Putamen (tissue), 1 donor: Measurements from ENCODE around the gene ZC3H12D.
"Not testable (repeated sequence)": the region's sequence is repeated elsewhere in the genome, so short reads cannot be mapped to it uniquely, and the experiment has no call there.

Source experiments
- DNase-seq: peaks from one replicate; pipeline ENCODE4 v3.0.0-alpha.2; 2016; ENCODE audit warnings: low spot score

The ZC3H12D gene

DNA sequence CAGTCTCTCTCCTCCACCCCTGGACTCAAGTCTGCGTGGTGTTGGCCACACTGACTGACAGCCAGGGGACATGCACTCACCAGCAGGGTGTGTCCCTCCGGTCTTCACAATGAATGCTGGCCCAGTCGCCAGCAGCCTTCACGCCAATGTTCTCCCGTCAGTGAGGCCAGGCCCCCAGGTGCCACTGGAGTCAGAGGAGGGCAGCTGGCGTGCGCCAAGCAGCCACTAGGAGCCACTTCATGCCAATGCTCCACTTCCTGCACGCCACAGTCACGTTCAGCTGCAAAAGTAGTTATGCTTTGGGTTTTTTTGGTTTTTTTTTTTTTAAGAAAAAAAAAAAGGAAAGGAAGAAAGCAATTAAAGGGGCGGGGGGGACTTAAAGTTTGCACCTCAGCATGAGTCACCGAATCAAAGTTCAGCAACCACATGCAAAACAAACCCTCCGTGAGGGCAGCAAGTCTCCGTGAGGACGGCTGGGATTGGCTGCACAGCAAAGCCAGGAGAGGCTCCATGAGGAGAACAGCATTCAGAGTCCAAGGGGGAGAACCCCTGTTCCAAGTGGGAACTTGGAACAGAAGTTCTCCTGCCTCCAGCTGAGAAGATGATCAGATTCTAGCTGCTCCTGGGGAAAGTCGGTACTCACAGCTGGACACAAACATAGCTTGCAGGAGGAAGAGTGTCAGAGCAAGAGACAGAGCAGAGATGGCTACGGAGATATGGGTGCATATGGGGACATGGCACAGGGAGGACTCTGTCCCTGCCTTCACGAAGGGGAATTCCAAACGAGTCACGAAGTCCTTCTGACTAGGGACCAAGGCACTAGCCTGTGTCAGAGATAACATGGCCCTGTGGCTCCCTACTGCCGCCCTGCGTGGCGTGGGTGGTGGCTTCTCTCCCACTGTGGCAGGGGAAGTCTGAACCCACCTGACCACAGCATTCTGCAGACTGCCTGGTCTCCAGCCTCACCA, at the start of gene ZC3H12D:
Gene ZC3H12D, minus strand, starts transcription at position 282 of the 968 bp plus-strand sequence. CDS start 10,471 bp downstream, outside the sequence.
- DNase-seq: no peak

DNA sequence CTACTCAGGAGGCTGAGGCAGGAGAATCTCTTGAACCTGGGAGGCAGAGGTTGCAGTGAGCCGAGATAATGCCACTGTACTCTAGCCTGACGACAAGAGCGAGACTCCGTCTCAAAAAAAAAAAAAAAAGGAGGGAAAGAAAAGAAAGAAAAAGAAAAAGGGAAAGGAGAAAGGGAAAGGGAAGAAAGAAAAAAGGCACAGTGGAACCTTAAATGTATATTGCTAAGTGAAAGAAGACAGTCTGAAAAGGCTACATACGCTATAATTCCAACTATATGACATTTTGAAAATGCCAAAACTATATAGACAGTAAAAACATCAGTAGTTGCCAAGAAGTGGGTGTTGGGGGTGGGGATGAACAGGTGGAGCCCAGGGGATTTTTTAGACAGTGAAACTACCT, 44.8 kb upstream of the ZC3H12D start:
- no peak for DNase-seq

DNA sequence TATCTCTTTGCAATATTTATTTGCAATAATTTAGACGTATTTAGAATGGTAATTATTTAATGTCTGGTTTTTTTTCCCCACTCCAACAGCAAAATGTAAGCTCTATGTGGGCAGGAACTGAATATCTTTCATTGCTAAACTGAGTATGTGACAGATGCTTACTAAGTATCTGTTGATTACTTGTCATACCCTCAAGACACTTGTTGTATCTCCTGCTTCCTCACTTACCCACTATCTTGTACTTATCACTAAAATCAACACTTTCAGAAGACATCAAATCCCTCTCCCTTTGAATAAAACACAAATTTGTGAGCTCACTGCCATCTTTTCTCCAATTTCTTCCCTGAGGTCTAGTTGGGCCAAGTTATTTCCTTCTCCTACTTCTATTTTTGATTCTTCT, 30.7 kb upstream of the ZC3H12D start:
- no peak for DNase-seq

DNA sequence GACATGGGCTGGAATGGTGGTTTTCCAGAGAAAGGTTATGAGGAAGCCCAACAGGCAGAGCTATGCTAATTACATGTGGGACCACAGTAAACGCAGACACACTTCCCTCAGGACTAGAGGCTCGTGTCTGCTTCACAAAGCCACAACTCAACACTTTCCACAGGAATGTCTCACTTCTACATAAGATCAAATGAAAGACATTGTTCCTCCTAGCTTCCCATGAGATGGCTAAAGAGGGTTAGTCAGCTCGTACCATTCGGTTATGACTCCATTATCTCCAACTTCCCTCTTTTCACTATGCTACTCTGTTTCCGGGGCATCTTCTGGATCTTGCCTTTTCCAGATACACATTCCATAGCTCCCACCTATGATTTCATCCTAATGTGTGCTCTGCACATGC, 29.1 kb upstream of the ZC3H12D start:
- DNase-seq: no peak

DNA sequence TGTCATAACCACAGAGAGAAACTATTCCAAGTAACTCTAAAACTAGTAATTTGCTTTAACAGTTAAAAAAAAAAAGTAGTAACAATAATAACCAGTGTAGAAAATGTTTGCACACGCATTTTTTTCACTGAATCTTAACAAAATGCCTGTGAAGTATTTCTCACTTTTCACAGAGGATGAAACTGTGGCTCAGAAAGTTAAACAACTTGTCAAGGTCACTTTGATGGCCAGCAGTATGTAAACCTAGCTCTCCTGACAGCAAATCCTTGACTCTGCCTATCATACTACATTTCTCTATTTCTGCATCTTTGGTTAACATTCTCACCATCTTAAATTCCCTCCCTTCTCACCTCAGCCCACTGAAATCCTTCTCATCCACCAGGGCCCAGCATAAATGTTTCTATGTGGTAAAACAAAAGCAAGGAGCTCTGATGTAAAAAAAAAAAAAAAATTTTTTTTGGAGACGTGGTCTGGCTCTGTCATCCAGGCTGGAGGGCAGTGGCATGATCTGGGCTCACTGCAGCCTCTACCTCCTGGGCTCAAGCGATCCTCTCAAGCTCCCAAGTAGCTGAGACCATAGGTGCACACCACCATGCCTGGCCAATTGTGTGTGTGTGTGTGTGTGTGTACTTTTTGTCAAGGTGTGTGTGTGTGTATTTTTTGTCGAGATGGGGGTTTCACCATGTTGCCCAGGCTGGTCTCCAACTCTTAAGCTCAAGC, 26.1 kb upstream of the ZC3H12D start:
- DNase-seq: no peak

DNA sequence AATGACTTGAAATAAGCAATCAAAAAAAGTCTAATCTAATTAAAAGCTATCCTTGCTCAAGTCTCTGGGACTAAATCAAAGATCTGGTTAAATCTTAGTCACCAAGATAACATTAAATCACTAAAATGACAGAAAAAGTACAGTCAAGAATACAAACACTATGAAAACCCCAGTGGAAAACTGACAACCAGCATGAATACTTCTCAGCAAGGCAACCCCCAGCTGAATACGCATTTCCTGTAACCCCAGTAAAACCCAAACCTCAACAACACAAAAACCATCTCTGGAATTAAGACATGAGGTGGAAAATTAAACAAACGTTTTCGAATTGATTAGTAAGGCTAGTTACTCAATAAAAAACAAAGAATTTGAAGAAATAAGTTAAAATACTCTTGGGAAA, 23.7 kb upstream of the ZC3H12D start:
- DNase-seq: no peak

DNA sequence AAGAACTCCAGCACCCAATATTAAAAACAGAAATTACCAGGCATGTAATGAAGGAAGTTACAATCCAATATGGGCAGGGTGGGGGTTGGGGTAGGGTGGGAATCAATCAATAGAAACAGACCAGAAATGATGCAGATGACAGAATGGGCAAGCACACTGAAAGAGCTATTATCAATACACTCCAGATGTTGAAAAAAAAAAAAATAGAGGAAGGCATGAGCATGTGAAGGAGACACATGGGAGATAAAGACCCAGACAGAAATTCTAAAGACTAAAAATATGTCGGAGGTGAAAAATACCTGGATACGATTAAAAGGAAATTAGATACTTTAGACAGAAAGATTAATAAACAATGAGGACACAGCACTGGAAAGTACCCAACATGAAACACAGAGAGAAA, 19.1 kb upstream of the ZC3H12D start:
- DNase-seq: no peak

DNA sequence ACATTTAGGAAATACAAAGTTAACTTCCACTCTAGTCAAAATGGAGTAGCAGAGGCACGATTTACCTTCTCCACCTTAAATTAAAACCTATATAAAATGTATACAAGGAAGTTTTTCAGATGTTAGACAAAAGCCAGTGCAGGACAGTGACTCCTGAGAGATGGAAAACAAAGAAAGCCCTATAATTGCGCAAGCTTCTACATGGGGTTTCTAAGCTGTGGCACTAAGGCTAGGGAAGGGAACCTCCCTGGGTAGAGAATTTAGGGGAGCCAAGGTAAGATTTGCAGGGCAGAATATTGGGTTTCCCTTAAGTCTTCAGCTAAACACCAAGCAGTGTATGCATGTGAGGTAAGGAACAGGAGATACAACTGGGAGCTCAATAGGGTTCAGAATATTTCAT, 18.5 kb upstream of the ZC3H12D start:
- DNase-seq: no peak

DNA sequence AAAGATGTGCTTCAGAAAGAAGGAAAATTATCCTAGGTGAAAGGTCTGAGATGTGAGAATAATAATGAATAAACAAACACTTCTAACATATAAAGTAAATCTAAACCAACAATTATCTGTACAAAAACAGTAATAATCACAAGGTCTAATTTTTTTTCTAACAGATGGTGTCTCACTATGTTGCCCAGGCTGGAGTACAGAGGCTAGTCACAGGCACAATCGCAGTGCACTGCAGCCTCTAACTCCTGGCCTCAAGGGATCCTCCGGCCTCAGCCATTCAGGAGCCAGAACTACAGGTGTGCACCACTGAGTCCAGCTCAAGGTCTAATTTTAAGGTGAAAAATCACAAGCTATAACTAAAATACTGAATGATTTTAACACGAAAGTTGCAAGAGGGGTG, 17.0 kb upstream of the ZC3H12D start:
- DNase-seq: no peak

DNA sequence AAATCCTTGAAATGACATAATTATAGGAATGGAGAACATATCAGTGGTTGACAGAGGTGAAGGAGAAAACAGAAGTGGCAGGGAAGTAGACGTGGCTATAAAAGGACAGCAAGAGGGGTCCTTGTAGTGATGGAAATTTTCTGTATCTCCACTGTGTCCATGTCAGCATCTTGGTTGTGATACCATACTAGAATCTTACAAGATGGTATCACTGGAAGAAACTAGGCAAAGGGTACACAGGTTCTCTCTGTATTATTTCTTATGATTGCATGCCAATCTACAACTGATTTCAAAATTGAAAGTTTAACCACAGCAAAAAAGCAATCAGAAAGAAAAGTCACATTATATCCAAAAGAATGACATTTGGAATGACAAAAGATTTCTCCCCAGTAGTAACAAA, 16.4 kb upstream of the ZC3H12D start:
- DNase-seq: no peak

DNA sequence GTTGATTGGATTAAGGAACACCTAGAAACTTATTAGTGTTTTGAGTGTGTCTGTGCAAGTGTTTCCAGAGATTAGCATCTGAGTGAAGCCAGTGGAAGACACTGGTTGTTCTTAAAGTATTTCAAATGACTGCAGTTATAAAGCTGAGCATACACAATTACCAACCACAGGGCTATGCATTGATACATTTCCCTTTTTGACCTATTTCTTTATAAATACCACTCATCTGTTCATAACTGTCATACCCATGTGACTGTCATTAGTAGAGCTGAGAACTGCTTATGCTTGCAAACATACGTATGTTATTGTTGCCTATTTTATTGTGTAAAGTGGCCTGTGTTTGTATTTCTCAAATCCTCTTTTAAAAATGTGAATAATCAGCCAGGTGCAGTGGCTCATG, 15.3 kb upstream of the ZC3H12D start:
- no peak for DNase-seq

DNA sequence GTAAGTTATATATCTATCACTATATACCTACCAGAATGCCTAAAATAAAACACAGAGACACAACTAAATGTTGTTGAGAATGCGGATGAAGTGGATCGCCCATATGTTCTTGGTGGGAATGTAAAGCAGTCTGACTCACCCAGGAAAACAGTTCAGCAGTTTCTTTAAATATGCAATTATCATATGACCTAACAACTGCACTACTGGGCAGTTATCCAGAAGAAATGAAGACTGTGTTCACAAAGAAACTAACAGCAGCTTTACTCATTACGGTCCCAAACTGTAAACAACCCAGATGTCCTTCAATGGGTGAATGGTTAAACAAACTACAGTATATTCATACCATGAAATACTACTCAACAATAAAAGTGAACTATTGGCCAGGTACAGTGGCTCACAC, 14.3 kb upstream of the ZC3H12D start:
- DNase-seq: no peak

DNA sequence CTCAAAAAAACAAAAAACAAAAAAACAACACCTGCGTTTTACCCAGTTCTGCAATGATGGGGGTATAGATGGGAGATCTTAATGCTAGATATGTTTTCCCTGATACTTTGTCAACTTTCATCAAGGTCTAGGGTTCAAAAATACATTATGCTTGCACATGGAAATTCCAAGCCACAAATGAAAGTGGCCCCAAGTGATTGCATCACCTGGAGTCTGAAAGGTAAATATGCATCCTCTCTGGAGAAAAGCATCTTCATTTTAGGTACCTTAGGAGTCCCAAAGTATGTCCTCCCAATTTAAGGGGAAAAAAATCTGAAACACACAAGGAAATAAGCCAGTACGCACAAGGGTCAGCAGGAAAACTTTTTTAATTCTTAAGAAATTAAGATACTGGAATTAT, 12.6 kb upstream of the ZC3H12D start:
- DNase-seq: no peak

DNA sequence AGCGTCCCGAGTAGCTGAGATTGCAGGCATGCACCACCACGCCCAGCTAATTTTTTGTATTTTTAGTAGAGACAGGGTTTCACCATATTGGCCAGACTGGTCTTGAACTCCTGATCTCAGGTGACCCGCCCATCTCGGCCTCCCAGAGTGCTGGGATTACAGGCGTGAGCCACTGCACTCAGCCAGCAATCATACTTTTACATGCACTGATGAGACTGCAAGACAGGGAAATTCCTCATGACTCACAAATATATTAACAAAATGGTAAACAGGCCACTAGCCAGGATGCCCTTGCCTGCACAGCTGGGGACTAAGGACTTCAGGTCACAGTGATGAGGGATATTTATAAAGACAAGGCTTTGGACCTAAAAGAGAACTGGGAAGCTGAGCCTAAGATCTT, 11.8 kb upstream of the ZC3H12D start:
- not testable (repeated sequence) for DNase-seq

DNA sequence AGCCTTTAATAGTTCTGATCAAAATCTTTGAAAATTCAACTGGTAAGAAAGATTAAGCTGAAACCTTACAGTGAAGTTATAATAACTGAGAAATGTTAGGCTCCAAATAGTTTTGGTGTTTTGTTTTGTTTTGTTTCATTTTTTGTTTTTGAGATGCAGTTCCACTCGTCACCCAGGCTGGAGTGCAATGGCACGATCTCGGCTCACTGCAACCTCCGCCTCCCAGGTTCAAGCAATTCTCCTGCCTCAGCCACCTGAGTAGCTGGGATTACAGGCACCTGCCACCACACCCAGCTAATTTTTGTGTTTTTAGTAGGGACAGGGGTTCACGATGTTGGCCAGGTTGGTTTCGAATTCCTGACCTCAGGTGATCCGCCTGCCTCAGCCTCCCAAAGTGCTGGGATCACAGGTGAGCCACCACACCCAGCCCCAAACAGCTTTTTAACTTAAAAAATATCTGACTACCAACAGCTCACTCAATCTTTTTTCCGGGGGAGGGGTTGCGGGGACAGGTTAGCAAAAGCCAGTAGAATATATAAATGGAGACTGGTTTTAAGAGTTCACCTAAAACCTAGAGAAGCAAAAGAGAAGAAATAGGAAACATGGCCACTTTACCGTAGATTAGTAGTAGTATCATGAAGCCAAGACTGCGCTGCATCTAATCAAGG, 10.7 kb upstream of the ZC3H12D start:
- DNase-seq: not testable (repeated sequence)

DNA sequence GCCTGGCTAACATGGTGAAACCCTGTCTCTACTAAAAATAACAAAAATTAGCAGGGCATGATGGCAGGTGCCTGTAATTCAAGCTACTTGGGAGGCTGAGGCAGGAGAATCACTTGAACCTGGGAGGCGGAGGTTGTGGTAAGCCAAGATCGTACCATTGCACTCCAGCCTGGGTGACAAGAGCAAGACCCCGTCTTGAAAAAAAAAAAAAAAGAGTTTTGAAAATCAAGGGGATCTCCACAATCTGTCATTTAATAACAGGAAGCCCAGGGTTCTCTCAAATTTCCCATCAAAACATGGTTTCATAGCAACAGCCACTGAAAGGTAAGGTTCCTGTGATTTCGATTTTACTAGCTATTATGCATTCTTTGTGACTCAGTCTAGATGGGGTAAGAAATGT, 10.0 kb upstream of the ZC3H12D start:
- not testable (repeated sequence) for DNase-seq

DNA sequence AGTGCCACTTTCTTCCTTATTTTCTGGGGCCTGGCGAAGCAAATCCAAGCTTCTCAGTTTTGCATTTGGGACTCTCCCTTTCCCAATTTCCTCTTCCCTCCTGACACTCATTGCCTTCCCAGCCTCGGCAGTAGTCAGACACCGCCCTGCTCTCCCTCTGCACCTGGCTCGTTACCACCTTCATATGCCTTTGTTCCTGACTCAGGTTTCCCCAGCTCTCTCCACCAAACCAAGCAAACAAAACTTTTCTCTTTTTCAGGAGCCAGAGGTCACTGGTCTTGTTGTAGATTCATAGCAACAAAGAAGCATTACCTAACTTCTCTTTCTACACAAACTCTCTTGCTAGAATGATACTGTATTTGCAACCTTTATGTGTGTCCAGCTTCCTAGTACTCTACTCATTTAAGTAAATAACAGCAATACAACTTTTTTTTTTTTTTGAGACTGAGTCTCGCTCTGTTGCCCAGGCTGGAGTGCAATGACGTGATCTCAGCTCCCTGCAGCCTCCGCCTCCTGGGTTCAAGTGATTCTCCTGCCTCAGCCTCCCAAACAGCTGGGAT, 9.0 kb upstream of the ZC3H12D start:
- DNase-seq: no peak

DNA sequence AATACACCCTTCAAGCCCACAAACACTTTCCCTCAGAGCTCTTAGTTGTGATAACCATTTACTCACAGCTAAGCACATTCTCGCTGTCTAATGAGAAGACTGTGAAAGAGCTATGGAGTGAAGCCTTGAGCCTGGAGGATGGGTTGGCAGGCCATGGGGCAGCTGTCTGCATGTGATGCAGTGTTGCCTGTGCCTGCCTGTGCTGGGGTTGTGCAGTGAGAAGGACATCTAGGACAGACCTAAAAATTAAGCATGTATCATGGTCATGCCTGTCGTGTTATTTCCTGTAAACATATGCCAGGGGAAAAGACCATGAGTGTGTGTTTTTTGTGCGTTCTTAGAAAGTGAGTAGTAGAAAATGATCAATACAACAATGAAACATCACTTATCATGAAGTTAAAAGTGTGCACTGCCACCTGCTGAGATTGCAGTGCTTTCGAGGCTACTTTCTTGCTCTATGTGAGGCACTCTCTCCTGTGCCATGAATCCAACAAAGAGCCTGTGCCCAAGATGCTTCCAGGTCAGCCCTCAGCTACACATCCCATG, 8.1 kb upstream of the ZC3H12D start:
- DNase-seq: no peak

DNA sequence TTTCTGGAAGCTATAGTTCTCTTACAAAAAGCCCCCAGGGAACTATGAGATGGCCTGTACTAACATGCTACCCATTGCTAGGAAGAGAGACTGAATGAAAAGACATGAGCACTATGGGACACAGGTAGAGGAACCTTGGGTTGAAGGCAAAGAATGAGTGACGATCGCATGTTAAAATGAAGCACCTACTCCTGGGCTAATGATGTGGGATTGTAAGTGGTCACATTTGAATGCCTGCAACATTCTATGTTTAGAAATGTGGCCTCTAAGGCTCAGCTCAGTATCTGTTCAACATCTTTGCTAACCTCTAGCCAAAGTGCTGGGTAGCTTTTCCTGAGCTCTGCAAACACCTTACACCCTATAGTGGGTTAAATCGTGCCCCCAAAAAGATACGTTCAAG, 5.2 kb upstream of the ZC3H12D start:
- no peak for DNase-seq

DNA sequence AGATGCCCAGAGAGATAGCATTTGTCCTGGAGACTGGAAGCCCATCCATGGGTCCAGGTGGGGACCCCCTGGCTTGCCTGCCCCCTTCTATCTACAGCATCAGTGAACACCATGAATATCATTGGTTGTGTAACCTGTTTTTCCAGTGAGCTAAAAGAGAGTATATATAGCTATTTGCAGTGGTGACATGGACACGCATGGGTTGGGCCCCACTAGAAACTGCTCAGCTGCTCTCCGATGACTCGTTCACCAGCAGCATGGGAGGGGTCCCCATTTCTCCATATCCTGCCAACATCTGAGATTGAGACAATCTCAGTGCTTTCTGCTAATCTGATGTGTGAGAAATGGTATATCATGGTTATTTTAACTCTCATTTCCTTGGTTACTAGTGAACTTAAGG, 4.0 kb upstream of the ZC3H12D start:
- DNase-seq: no peak

DNA sequence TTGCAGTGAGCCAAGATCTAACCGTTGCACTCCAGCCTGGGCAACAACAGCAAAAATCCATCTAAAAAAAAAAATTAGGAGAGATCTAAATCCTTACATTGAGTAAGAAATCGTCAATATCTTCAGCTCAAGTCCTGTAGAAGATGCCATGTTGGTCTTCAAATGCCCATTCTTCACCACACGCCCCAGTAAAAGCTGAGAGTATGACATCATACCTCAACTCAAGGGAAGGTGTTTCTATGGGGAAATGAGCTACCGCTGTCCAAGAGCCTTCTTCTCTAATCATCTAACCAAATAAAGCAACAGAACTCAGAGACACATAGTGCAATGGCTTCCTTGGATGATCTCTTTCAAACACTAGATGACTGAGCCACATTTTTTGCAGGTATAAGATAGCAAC, 2.5 kb upstream of the ZC3H12D start:
- DNase-seq: no peak
